ENCODE data around the gene ATP1A3. TPM values are rescaled to one million over a fixed set of nuclear protein-coding genes. Genes with fewer than 3 reads are reported as not detected.

The ATP1A3 gene
- total RNA-seq, 8 experiments from 2014 or later = 2.4 to 243 (median 117) TPM

- ATAC-seq (replicated peaks in 6 of 8) = peak; percentile 14 to 86 (median 48)
- WGBS, 10 experiments = 4 to 65% (median 30%) methylated on average over 1 to 6 of the region's 7 CpGs; no CpG with 5 or more reads in 3 of the 10 experiments
- Histone ChIP-seq H3K4me1 (replicated peaks in 1 of 2) (peaks cover 53 to 57% of the 10 kb centered on the region in 2 donors), H3K4me3 (no peak overlapping the region), H3K27ac (no peak overlapping the region)
- in situ Hi-C loops (cut with MboI; ENCODE audit: low pct_unique_long_range_greater_than_20kb in 2 of 9, low sequenced_read_pairs in 9 of 9, unreplicated experiment in 9 of 9) = no loop called here
Observed at GRCh38 chr19:41934849-41935374, 59.1 kb downstream of the ATP1A3 start.

GRCh38 chr19:41933693-41934426 lies 60.2 kb downstream of the ATP1A3 start:
- no peak overlapping the region for H3K4me3 ChIP-seq
- WGBS, 10 experiments = 0 to 71% (median 33%) methylated on average over 1 to 3 of the region's 7 CpGs; no CpG with 5 or more reads in 4 of the 10 experiments
- no peak for ATAC-seq (replicated peaks in 6 of 8)
- H3K4me1 ChIP-seq (replicated peaks in 1 of 2) = peaks cover 57 to 59% of the 10 kb centered on the region in 2 donors
- no peak overlapping the region for H3K27ac ChIP-seq
- in situ Hi-C loops (cut with MboI; ENCODE audit: low pct_unique_long_range_greater_than_20kb in 2 of 9, low sequenced_read_pairs in 9 of 9, unreplicated experiment in 9 of 9) = no loop called here

- ATAC-seq (replicated peaks in 6 of 8) = peak in 2 of 8 experiments; percentile 3 to 32
- in situ Hi-C loops (cut with MboI; ENCODE audit: low pct_unique_long_range_greater_than_20kb in 2 of 9, low sequenced_read_pairs in 9 of 9, unreplicated experiment in 9 of 9) = no loop called here
- Histone ChIP-seq H3K4me1 (replicated peaks in 1 of 2) (peaks cover 59 to 67% of the 10 kb centered on the region in 2 donors), H3K27ac (peak overlapping the region in 1 of 2 donors; percentile 22), H3K4me3 (no peak overlapping the region)
- 0 to 35% (median 21%) methylated on average over 4 to 10 of the region's 29 CpGs; no CpG with 5 or more reads in 3 of the 10 experiments for WGBS, 10 experiments
Observed at GRCh38 chr19:41932720-41933332, 61.2 kb downstream of the ATP1A3 start.

GRCh38 chr19:41932259-41932719 lies 61.7 kb downstream of the ATP1A3 start:
- no peak for ATAC-seq (replicated peaks in 6 of 8)
- H3K4me3 ChIP-seq = no peak overlapping the region
- peak overlapping the region in 1 of 2 donors; percentile 22 for H3K27ac ChIP-seq
- in situ Hi-C loops (cut with MboI; ENCODE audit: low pct_unique_long_range_greater_than_20kb in 2 of 9, low sequenced_read_pairs in 9 of 9, unreplicated experiment in 9 of 9) = no loop called here
- H3K4me1 ChIP-seq (replicated peaks in 1 of 2) = peaks cover 58 to 66% of the 10 kb centered on the region in 2 donors
- WGBS, 10 experiments = 0 to 33% methylated on average over 1 to 3 of the region's 11 CpGs; no CpG with 5 or more reads in 8 of the 10 experiments

- no peak for ATAC-seq (replicated peaks in 6 of 8)
- in situ Hi-C loops (cut with MboI; ENCODE audit: low pct_unique_long_range_greater_than_20kb in 2 of 9, low sequenced_read_pairs in 9 of 9, unreplicated experiment in 9 of 9) = no loop called here
- Histone ChIP-seq H3K27ac (no peak overlapping the region), H3K4me3 (no peak overlapping the region), H3K4me1 (replicated peaks in 1 of 2) (peaks cover 49 to 61% of the 10 kb centered on the region in 2 donors)
- 0 to 13% (median 8%) methylated on average over 1 to 14 of the region's 17 CpGs; no CpG with 5 or more reads in 4 of the 10 experiments for WGBS, 10 experiments
Observed at GRCh38 chr19:41930926-41931592, 63.0 kb downstream of the ATP1A3 start.

GRCh38 chr19:41930322-41930722 lies 63.7 kb downstream of the ATP1A3 start:
- in situ Hi-C loops (cut with MboI; ENCODE audit: low pct_unique_long_range_greater_than_20kb in 2 of 9, low sequenced_read_pairs in 9 of 9, unreplicated experiment in 9 of 9) = no loop called here
- H3K4me3 ChIP-seq = no peak overlapping the region
- ATAC-seq (replicated peaks in 6 of 8) = no peak
- no peak overlapping the region for H3K27ac ChIP-seq
- peaks cover 42 to 53% of the 10 kb centered on the region in 2 donors for H3K4me1 ChIP-seq (replicated peaks in 1 of 2)
- 0 to 100% (median 11%) methylated on average over 1 to 6 of the region's 7 CpGs; no CpG with 5 or more reads in 6 of the 10 experiments for WGBS, 10 experiments

- in situ Hi-C loops (cut with MboI; ENCODE audit: low pct_unique_long_range_greater_than_20kb in 2 of 9, low sequenced_read_pairs in 9 of 9, unreplicated experiment in 9 of 9) = no loop called here
- WGBS, 10 experiments = 20 to 80% (median 40%) methylated on average over 1 to 3 of the region's 14 CpGs; no CpG with 5 or more reads in 4 of the 10 experiments
- no peak overlapping the region for H3K4me3 ChIP-seq
- peaks cover 37 to 46% of the 10 kb centered on the region in 2 donors for H3K4me1 ChIP-seq (replicated peaks in 1 of 2)
- no peak for ATAC-seq (replicated peaks in 6 of 8)
- H3K27ac ChIP-seq = no peak overlapping the region
Observed at GRCh38 chr19:41929536-41930071, 64.4 kb downstream of the ATP1A3 start.

- Histone ChIP-seq H3K4me3 (peak overlapping the region; percentile 20 to 37 (median 25)), H3K4me1 (replicated peaks in 1 of 2) (peaks cover 33 to 43% of the 10 kb centered on the region in 2 donors), H3K27ac (no peak overlapping the region)
- ATAC-seq (replicated peaks in 6 of 8) = peak in 7 of 8 experiments; percentile 19 to 42 (median 27)
- WGBS, 10 experiments = 0 to 15% (median 0%) methylated on average over 1 to 5 of the region's 29 CpGs; no CpG with 5 or more reads in 5 of the 10 experiments
- in situ Hi-C loops (cut with MboI; ENCODE audit: low pct_unique_long_range_greater_than_20kb in 2 of 9, low sequenced_read_pairs in 9 of 9, unreplicated experiment in 9 of 9) = no loop called here
Observed at GRCh38 chr19:41928754-41929535, 65.1 kb downstream of the ATP1A3 start.

GRCh38 chr19:41928221-41928683 lies 65.8 kb downstream of the ATP1A3 start, which contains the start of gene ERFL:
Gene ERFL (minus strand): TSS chr19:41928449. CDS start chr19:41912919, 15,530 bp downstream.
- ATAC-seq (replicated peaks in 6 of 8) = peak; percentile 31 to 52 (median 47)
- Histone ChIP-seq H3K4me3 (peak within 1 kb of the TSS; percentile 20 to 37 (median 25)), H3K4me1 (replicated peaks in 1 of 2) (peaks cover 26 to 37% of the 10 kb centered on the region in 2 donors), H3K27ac (no peak within 1 kb of the TSS)
- in situ Hi-C loops (cut with MboI; ENCODE audit: low pct_unique_long_range_greater_than_20kb in 2 of 9, low sequenced_read_pairs in 9 of 9, unreplicated experiment in 9 of 9) = no loop called here
- WGBS, 10 experiments = no CpG with 5 or more reads among the region's 49 CpGs

GRCh38 chr19:41927497-41928192 lies 66.4 kb downstream of the ATP1A3 start:
- WGBS, 10 experiments = 100% methylated on average over 1 of the region's 43 CpGs; no CpG with 5 or more reads in 8 of the 10 experiments
- Histone ChIP-seq H3K4me1 (replicated peaks in 1 of 2) (peaks cover 26 to 37% of the 10 kb centered on the region in 2 donors), H3K27ac (no peak overlapping the region), H3K4me3 (peak overlapping the region; percentile 20 to 37 (median 25))
- peak in 6 of 8 experiments; percentile 7 to 53 (median 23) for ATAC-seq (replicated peaks in 6 of 8)
- in situ Hi-C loops (cut with MboI; ENCODE audit: low pct_unique_long_range_greater_than_20kb in 2 of 9, low sequenced_read_pairs in 9 of 9, unreplicated experiment in 9 of 9) = no loop called here

- in situ Hi-C loops (cut with MboI; ENCODE audit: low pct_unique_long_range_greater_than_20kb in 2 of 9, low sequenced_read_pairs in 9 of 9, unreplicated experiment in 9 of 9) = no loop called here
- H3K4me3 ChIP-seq = no peak overlapping the region
- no peak overlapping the region for H3K27ac ChIP-seq
- no peak for ATAC-seq (replicated peaks in 6 of 8)
- 22 to 82% (median 52%) methylated on average over 2 to 14 of the region's 16 CpGs for WGBS, 10 experiments
- peaks cover 25 to 34% of the 10 kb centered on the region in 2 donors for H3K4me1 ChIP-seq (replicated peaks in 1 of 2)
Observed at GRCh38 chr19:41926763-41927496, 67.1 kb downstream of the ATP1A3 start.
